Stimulated activated CD4-positive, alpha-beta T cell treated with anti-CD3 and anti-CD28 coated beads, Interleukin-2, amount 100 ng/mL, for 24 hours (primary cell): Measurements from ENCODE around the gene DEFB124.

Source experiments
- DNase-seq, 2 donors: peaks; one replicate each; pipeline ENCODE4 v3.0.0-alpha.2; 2020

The DEFB124 gene

DNA sequence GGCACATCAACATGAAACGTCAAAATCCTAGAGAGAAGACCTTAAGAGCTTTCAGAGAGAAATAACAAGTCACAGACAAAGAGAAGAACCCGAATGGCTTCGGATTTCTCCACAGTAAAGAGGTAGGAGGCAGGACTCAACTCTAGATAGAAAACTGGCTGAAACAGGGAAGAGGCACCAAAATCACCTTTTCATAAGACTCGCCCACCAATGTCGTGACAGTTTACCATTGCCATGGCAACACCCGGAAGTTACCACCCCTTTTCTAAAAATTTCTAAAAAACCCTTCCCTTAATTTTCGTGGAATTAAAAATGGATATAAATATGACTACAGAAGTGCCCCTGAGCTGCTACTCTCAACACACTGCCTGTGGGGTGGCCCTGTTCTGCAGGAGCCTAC, 56.6 kb downstream of the DEFB124 start:
- DNase-seq, result no peak

DNA sequence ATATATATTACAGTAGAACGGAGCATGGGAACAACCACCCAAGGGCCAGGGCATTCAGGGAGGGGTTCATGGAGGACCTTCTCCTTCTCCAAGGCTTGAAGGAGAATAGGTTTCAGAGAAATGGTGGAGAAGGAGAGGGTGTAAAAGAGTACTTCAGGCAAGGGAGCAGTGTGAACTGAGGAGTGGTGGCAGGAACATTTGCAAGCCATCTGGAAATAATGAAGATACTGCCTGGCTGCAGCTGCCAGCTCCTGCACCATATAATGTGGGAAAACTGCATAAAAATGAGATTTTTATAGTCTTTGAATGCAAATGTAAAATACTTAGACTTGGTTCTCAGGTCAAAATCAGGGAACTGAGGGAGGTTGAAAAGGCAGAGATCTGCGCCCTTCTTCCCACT, 59.3 kb downstream of the DEFB124 start:
- DNase-seq, result no peak
